Stomach smooth muscle (tissue), 2 donors: ENCODE results near the gene WBP1.
A peak's percentile ranks its signal among the peaks of the same experiment; 100 is the strongest.

Experiments used
- H3K27ac ChIP-seq: one replicate; pipeline ENCODE4 v1.7.0; 2013; ENCODE audit warnings: mild to moderate bottlenecking, low read length, inconsistent platforms
- H3K27me3 ChIP-seq, 2 donors: one replicate each; pipeline ENCODE4 v1.7.0; 2013; ENCODE audit warnings: low read length in 2 of 2; ENCODE audit not compliant: insufficient read depth in 2 of 2, control insufficient read depth in 1 of 2
- H3K36me3 ChIP-seq, 2 donors: one replicate each; pipeline ENCODE4 v1.7.0; 2013; ENCODE audit warnings: low read length in 2 of 2; ENCODE audit not compliant: control insufficient read depth in 2 of 2, insufficient read depth in 2 of 2
- H3K4me1 ChIP-seq: one replicate; pipeline ENCODE4 v1.7.0; 2013; ENCODE audit warnings: low read length; ENCODE audit not compliant: control insufficient read depth, insufficient read depth
- H3K4me3 ChIP-seq, 2 donors: one replicate each; pipeline ENCODE4 v1.7.0; 2013; ENCODE audit warnings: low read length in 2 of 2
- H3K9ac ChIP-seq, 2 donors: one replicate each; pipeline ENCODE4 v1.7.0; 2013; ENCODE audit warnings: low read length in 2 of 2, mild to moderate bottlenecking in 1 of 2
- H3K9me3 ChIP-seq, 2 donors: one replicate each; pipeline ENCODE4 v1.7.0; 2013; ENCODE audit warnings: low read length in 2 of 2; ENCODE audit not compliant: control insufficient read depth in 2 of 2
- donor health status: healthy.
- donor health status: Pancreatic carcinoma.

Gene WBP1

GRCh38 chr2:74429487-74430451 lies 28.5 kb upstream of the WBP1 start:
- Histone ChIP-seq H3K36me3 (peaks cover 27 to 45% of the 10 kb centered on the region in 2 donors), H3K27me3 (no peaks in the 10 kb centered on the region), H3K9ac (no peak overlapping the region), H3K27ac (no peak overlapping the region), H3K9me3 (no peaks in the 10 kb centered on the region), H3K4me3 (no peak overlapping the region), H3K4me1 (no peaks in the 10 kb centered on the region)

GRCh38 chr2:74430502-74430901 lies 27.7 kb upstream of the WBP1 start:
- H3K4me1 ChIP-seq = no peaks in the 10 kb centered on the region
- no peaks in the 10 kb centered on the region for H3K27me3 ChIP-seq
- no peak overlapping the region for H3K4me3 ChIP-seq
- H3K27ac ChIP-seq = no peak overlapping the region
- no peak overlapping the region for H3K9ac ChIP-seq
- peaks cover 27 to 42% of the 10 kb centered on the region in 2 donors for H3K36me3 ChIP-seq
- no peaks in the 10 kb centered on the region for H3K9me3 ChIP-seq

GRCh38 chr2:74436111-74436805 lies 22.0 kb upstream of the WBP1 start:
- Histone ChIP-seq H3K36me3 (peaks cover 0 to 9% of the 10 kb centered on the region in 2 donors), H3K27ac (no peak overlapping the region), H3K4me3 (peak overlapping the region in 1 of 2 donors; percentile 40), H3K4me1 (peaks cover 33% of the 10 kb centered on the region), H3K27me3 (peaks cover 1 to 5% of the 10 kb centered on the region in 2 donors), H3K9me3 (no peaks in the 10 kb centered on the region), H3K9ac (peak overlapping the region in 1 of 2 donors; percentile 13)

GRCh38 chr2:74436848-74437695 lies 21.2 kb upstream of the WBP1 start:
- H3K9ac ChIP-seq = peak overlapping the region in 1 of 2 donors; percentile 13
- H3K36me3 ChIP-seq = peaks cover 0 to 4% of the 10 kb centered on the region in 2 donors
- peaks cover 41% of the 10 kb centered on the region for H3K4me1 ChIP-seq
- H3K9me3 ChIP-seq = no peaks in the 10 kb centered on the region
- H3K27me3 ChIP-seq = peaks cover 2 to 13% of the 10 kb centered on the region in 2 donors
- no peak overlapping the region for H3K27ac ChIP-seq
- peak overlapping the region in 1 of 2 donors; percentile 40 for H3K4me3 ChIP-seq

- no peaks in the 10 kb centered on the region for H3K36me3 ChIP-seq
- H3K9ac ChIP-seq = no peak overlapping the region
- peaks cover 5 to 22% of the 10 kb centered on the region in 2 donors for H3K27me3 ChIP-seq
- H3K4me3 ChIP-seq = no peak overlapping the region
- H3K4me1 ChIP-seq = peaks cover 41% of the 10 kb centered on the region
- no peaks in the 10 kb centered on the region for H3K9me3 ChIP-seq
- H3K27ac ChIP-seq = no peak overlapping the region
Measured at GRCh38 chr2:74438248-74438647, 20.0 kb upstream of the WBP1 start.

- Histone ChIP-seq H3K27me3 (peaks cover 5 to 22% of the 10 kb centered on the region in 2 donors), H3K4me3 (peak overlapping the region; percentile 79 to 81), H3K27ac (peak overlapping the region; percentile 41), H3K4me1 (peaks cover 41% of the 10 kb centered on the region), H3K9ac (peak overlapping the region; percentile 65 to 76), H3K36me3 (no peaks in the 10 kb centered on the region), H3K9me3 (no peaks in the 10 kb centered on the region)
Measured at GRCh38 chr2:74439373-74439772, 18.9 kb upstream of the WBP1 start.

GRCh38 chr2:74439803-74440377 lies 18.3 kb upstream of the WBP1 start:
- peaks cover 5 to 22% of the 10 kb centered on the region in 2 donors for H3K27me3 ChIP-seq
- H3K9ac ChIP-seq = peak overlapping the region; percentile 65 to 76
- H3K36me3 ChIP-seq = no peaks in the 10 kb centered on the region
- H3K4me1 ChIP-seq = peaks cover 41% of the 10 kb centered on the region
- no peaks in the 10 kb centered on the region for H3K9me3 ChIP-seq
- H3K27ac ChIP-seq = peak overlapping the region; percentile 41
- peak overlapping the region; percentile 79 to 81 for H3K4me3 ChIP-seq

GRCh38 chr2:74440378-74441169 lies 17.7 kb upstream of the WBP1 start:
- Histone ChIP-seq H3K9ac (peak overlapping the region; percentile 65 to 76), H3K27me3 (peaks cover 5 to 22% of the 10 kb centered on the region in 2 donors), H3K4me3 (peak overlapping the region; percentile 79 to 81), H3K9me3 (no peaks in the 10 kb centered on the region), H3K36me3 (no peaks in the 10 kb centered on the region), H3K27ac (peak overlapping the region; percentile 41), H3K4me1 (peaks cover 41% of the 10 kb centered on the region)

GRCh38 chr2:74441170-74441689 lies 17.0 kb upstream of the WBP1 start:
- Histone ChIP-seq H3K4me1 (peaks cover 41% of the 10 kb centered on the region), H3K27ac (no peak overlapping the region)

More at GRCh38 chr2:74441170-74441689, 17.0 kb upstream of the WBP1 start:
- no peaks in the 10 kb centered on the region for H3K9me3 ChIP-seq
- no peaks in the 10 kb centered on the region for H3K36me3 ChIP-seq
- H3K4me3 ChIP-seq = peak overlapping the region; percentile 79 to 81
- H3K27me3 ChIP-seq = peaks cover 5 to 22% of the 10 kb centered on the region in 2 donors
- peak overlapping the region; percentile 13 to 65 for H3K9ac ChIP-seq
